HepG2 (cell line): Measurements from ENCODE around the gene C4BPA. TPM values are rescaled to one million over a fixed set of nuclear protein-coding genes. Genes with fewer than 3 reads are reported as not detected.

Experiments
- ATAC-seq: fragments of 200-7000 bp; cut with Tn5 transposase; 3 replicates; pipeline ENCODE4 v1.9.1; 2020; ENCODE audit warnings: mild to moderate bottlenecking, moderate library complexity
- BruUV-seq: library from RNA; stranded (reverse); fragments of 400-500 nt; replicated peaks from 2 replicates; lab custom pipeline; 2021; lab: Mats Ljungman, UMichigan
- CTCF ChIA-PET: fragments of 300-600 bp; formaldehyde crosslinking; extraction: SDS; loops from one replicate; lab custom pipeline; 2021; ENCODE audit warnings: low total read pairs, inconsistent platforms, low intra/inter-chr PET ratio; lab: Yijun Ruan, JAX
- POLR2A ChIA-PET: fragments of 350-600 bp; sonication (Branson Sonifier 250); formaldehyde crosslinking; loops from one replicate; lab custom pipeline; 2020; ENCODE audit warnings: antibody characterized with exemption, inconsistent platforms; lab: Yijun Ruan, JAX
- DNase-seq: peaks from one replicate; pipeline ENCODE4 v3.0.0-alpha.2; 2015; ENCODE audit warnings: low spot score
- FAIRE-seq: peaks from 3 replicates; lab custom pipeline; 2011; peaks lifted over from hg19 to GRCh38; lab: Jason Lieb, UNC
- H2AFZ ChIP-seq: one replicate; pipeline ENCODE4 v1.6.1; 2011; ENCODE audit warnings: low read length, inconsistent platforms
- H3K27ac ChIP-seq: fragments of 300-600 bp; 3 replicates; pipeline ENCODE4 v1.8.0; 2011; ENCODE audit warnings: mixed run types, mild to moderate bottlenecking, mixed read lengths, low read length, inconsistent platforms; ENCODE audit not compliant: insufficient read depth; ENCODE audit errors: extremely low read length
- H3K27me3 ChIP-seq, 2 experiments: fragments of 200-600 bp in 1 of 2; 2 replicates in 1 of 2; 3 replicates in 1 of 2; pipeline versions ENCODE4 v1.6.0 to v1.8.0; 2011; ENCODE audit warnings: low read length in 2 of 2, mild to moderate bottlenecking in 2 of 2, moderate library complexity in 2 of 2, inconsistent platforms in 1 of 2; ENCODE audit not compliant: insufficient read depth in 2 of 2, control insufficient read depth in 1 of 2
- H3K36me3 ChIP-seq, 2 experiments: fragments of 200-600 bp in 1 of 2; replicated peaks in 1 of 2; 2 replicates in 1 of 2; 3 replicates in 1 of 2; pipeline versions ENCODE4 v1.5.1 to v1.8.0; 2011; ENCODE audit warnings: low read length in 2 of 2, inconsistent platforms in 1 of 2; ENCODE audit not compliant: insufficient read depth in 2 of 2, control insufficient read depth in 1 of 2
- H3K4me1 ChIP-seq: 2 replicates; pipeline ENCODE4 v1.5.1; 2012; ENCODE audit warnings: low read length, inconsistent platforms; ENCODE audit not compliant: insufficient read depth
- H3K4me2 ChIP-seq: 2 replicates; pipeline ENCODE4 v1.6.0; 2011; ENCODE audit warnings: low read depth, low read length, inconsistent platforms
- H3K4me3 ChIP-seq, 3 experiments: fragments of 200-600 bp in 1 of 3; sonication (generic), shearing (Covaris generic) in 1 of 3; replicated peaks in 1 of 3; 2 replicates each; pipeline ENCODE4 v1.5.1; 2011 to 2016; ENCODE audit warnings: low read length in 3 of 3, inconsistent platforms in 2 of 3, low read depth in 2 of 3, mild to moderate bottlenecking in 2 of 3, control low read depth in 1 of 3, mixed read lengths in 1 of 3; ENCODE audit not compliant: insufficient read depth in 1 of 3
- H3K79me2 ChIP-seq: one replicate; pipeline ENCODE4 v1.6.1; 2011; ENCODE audit warnings: low read length, inconsistent platforms; ENCODE audit not compliant: insufficient read depth
- H3K9ac ChIP-seq: 2 replicates; pipeline ENCODE4 v1.6.0; 2011; ENCODE audit warnings: mild to moderate bottlenecking, low read depth, low read length, inconsistent platforms; ENCODE audit not compliant: insufficient read depth
- H3K9me3 ChIP-seq: 2 replicates; pipeline ENCODE4 v1.5.1; 2012; ENCODE audit warnings: mild to moderate bottlenecking, low read length
- H4K20me1 ChIP-seq: 2 replicates; pipeline ENCODE4 v1.6.0; 2011; ENCODE audit warnings: inconsistent platforms, mild to moderate bottlenecking, low read length, moderate library complexity; ENCODE audit not compliant: insufficient read depth
- ATF7 ChIP-seq, 2 experiments: fragments of 450-650 bp in 1 of 2; sonication (generic) in 1 of 2; formaldehyde crosslinking in 1 of 2; IDR thresholded peaks; 2 replicates each; pipeline versions ENCODE4 v1.4.0 to v1.6.1; 2016 to 2020; ENCODE audit warnings: antibody characterized with exemption in 1 of 2, mild to moderate bottlenecking in 1 of 2, missing genetic modification reagents in 1 of 2
- CREM ChIP-seq, 2 experiments: sonication (generic) in 1 of 2; formaldehyde crosslinking in 1 of 2; IDR thresholded peaks; 2 replicates each; pipeline versions ENCODE4 v1.4.0 to v1.6.1; 2016 to 2020; ENCODE audit warnings: antibody characterized with exemption in 1 of 2, mild to moderate bottlenecking in 1 of 2, missing genetic modification reagents in 1 of 2
- ELF3 ChIP-seq: IDR thresholded peaks from 2 replicates; pipeline ENCODE4 v1.6.1; 2016; ENCODE audit warnings: missing genetic modification reagents, missing compliant biosample characterization
- FOXA3 ChIP-seq: IDR thresholded peaks from 2 replicates; pipeline ENCODE4 v1.6.1; 2016; ENCODE audit warnings: missing genetic modification reagents, missing compliant biosample characterization
- FOXP1 ChIP-seq, 2 experiments: fragments of 450-650 bp in 1 of 2; IDR thresholded peaks; 2 replicates each; pipeline ENCODE4 v1.6.1; 2017 to 2018; ENCODE audit warnings: antibody characterized with exemption in 1 of 2
- GATAD2A ChIP-seq: IDR thresholded peaks from 2 replicates; pipeline ENCODE4 v1.6.1; 2016
- KAT2B ChIP-seq: fragments of 150-350 bp; IDR thresholded peaks from 2 replicates; pipeline ENCODE4 v1.6.1; 2014; ENCODE audit warnings: low read depth, low read length, borderline replicate concordance
- MXD1 ChIP-seq: sonication (generic); formaldehyde crosslinking; IDR thresholded peaks from 2 replicates; pipeline ENCODE4 v1.4.0; 2020; ENCODE audit warnings: mild to moderate bottlenecking, missing genetic modification reagents
- MXI1 ChIP-seq: IDR thresholded peaks from 3 replicates; pipeline ENCODE4 v1.6.1; 2012; ENCODE audit warnings: low read depth, low read length, inconsistent platforms, borderline replicate concordance
- RARA ChIP-seq: IDR thresholded peaks from 2 replicates; pipeline ENCODE4 v1.6.1; 2016; ENCODE audit warnings: missing genetic modification reagents, missing compliant biosample characterization
- SOX5 ChIP-seq: IDR thresholded peaks from 2 replicates; pipeline ENCODE4 v1.6.1; 2016; ENCODE audit warnings: borderline replicate concordance
- TRIM24 ChIP-seq: sonication (generic); formaldehyde crosslinking; IDR thresholded peaks from 2 replicates; pipeline ENCODE4 v1.8.0; 2022; ENCODE audit warnings: mild to moderate bottlenecking, missing genetic modification reagents
- ZNF362 ChIP-seq: sonication (generic); formaldehyde crosslinking; IDR thresholded peaks from 2 replicates; pipeline ENCODE4 v1.4.0; 2020; ENCODE audit warnings: missing genetic modification reagents, mild to moderate bottlenecking, borderline replicate concordance
- in situ Hi-C: cut with HindIII; loops from 2 replicates; pipeline ENCODE4 v1.10.0; 2017; ENCODE audit warnings: low pct_unique_long_range_greater_than_20kb; ENCODE audit not compliant: extremely low pct_ligation_motif_present
- intact Hi-C: fragments of 100-400 bp; cut with micrococcal nuclease; formaldehyde crosslinking; loops from one replicate; pipeline ENCODE4 v1.10.0; 2022; ENCODE audit not compliant: unreplicated experiment
- polyA plus RNA-seq, 8 experiments: library from polyadenylated mRNA; depleted of rRNA in 3 of 8; stranded (reverse) in 7 of 8; unstranded in 1 of 8; fragments of >200 nt; fragmentation: Illumina TruSeq in 4 of 8; extraction: Trizol in 4 of 8; gene quantifications; 2 replicates each; pipeline versions ENCODE4 v1.2.1 to v1.2.3, GENCODE V29; 2011 to 2016; ENCODE audit warnings: low read depth in 4 of 8, missing spikeins in 1 of 8, mixed read lengths in 1 of 8; ENCODE audit not compliant: insufficient read depth in 1 of 8
- total RNA-seq, 5 experiments: library from RNA; depleted of rRNA; stranded (reverse); fragments of >200 nt; fragmentation: Illumina TruSeq; extraction: Trizol; gene quantifications; 2 replicates each; pipeline ENCODE4 v1.2.3, GENCODE V29; 2016; ENCODE audit warnings: low read depth in 1 of 5
- TF ChIP-seq, protein P1 (sequence below): sonication (generic); formaldehyde crosslinking; conservative IDR thresholded peaks from 2 replicates; pipeline ENCODE4 v1.4.0; 2020; ENCODE audit warnings: mild to moderate bottlenecking, missing genetic modification reagents, moderate library complexity
- TF ChIP-seq, protein P2 (sequence below): sonication (generic); formaldehyde crosslinking; IDR thresholded peaks from 2 replicates; pipeline ENCODE4 v1.4.0; 2020; ENCODE audit warnings: missing genetic modification reagents

The C4BPA gene
- total and polyA plus RNA-seq, 2 of the 13 experiments (the other 11 are each of a cell fraction or from before 2014, with no cell fraction given) = 32.1 to 60.1 TPM

DNA sequence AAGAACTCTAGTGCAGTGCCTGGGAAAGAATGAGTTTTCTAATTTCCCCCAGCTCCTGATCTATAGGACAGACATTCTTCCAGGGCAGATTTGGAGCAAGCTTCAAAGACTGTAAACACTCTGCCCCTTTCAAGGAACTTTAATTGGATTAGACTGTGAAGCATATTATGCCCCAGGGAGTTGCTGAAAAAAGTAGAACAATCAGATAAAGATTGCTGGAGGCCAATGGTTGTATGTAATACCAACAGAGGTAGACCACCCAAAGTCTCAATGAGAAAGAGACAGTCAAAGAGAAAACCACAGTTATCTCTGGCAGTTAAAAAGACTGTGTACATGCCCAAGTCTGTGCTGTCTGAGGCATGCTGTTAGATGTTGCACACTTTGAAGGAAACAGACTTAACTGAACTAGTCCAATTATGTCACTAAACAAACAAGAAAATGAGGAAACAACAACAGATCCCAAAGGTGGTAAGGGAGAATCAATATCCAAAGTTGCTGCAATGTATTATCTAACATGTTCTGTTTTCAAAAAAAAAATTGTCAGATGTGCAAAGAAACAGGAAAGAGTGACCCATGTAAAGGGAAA, 24.4 kb downstream of the C4BPA start:
- ChIA-PET CTCF (no interaction called here), POLR2A (interaction anchor here (1.2 kb wide), 1 partner anchor 24 kb away, joined by 3 read pairs; the partner anchor contains the start of gene C4BPA)
- H4K20me1 ChIP-seq = no peaks in the 10 kb centered on the region
- ATAC-seq = peak; percentile 38; the same call in 1 of the 3 replicates
- H3K27me3 ChIP-seq = no peaks in the 10 kb centered on the region
- DNase-seq = peak; percentile 7
- H3K4me2 ChIP-seq = no peak overlapping the region
- no peaks in the 10 kb centered on the region for H3K79me2 ChIP-seq
- no TSS peak for BruUV-seq
- no peaks in the 10 kb centered on the region for H3K36me3 ChIP-seq
- no peaks in the 10 kb centered on the region for H3K4me1 ChIP-seq
- H2AFZ ChIP-seq = no peak overlapping the region
- in situ Hi-C loops = no loop called here
- peaks cover 14% of the 10 kb centered on the region for H3K9me3 ChIP-seq
- intact Hi-C loops = no loop called here
- H3K9ac ChIP-seq = no peak overlapping the region
- FAIRE-seq = no peak
- no peak overlapping the region for H3K4me3 ChIP-seq
- no peak overlapping the region for H3K27ac ChIP-seq
- TF ChIP-seq KAT2B (no peak), ELF3 (CRISPR knock-in tag) (peak; percentile 42; the same call in 1 of the 2 replicates), CREM (IDR thresholded peaks at IDR 0.05) (peak; percentile 28; the same call in 1 of the 2 replicates), CREM (CRISPR knock-in tag; IDR thresholded peaks at IDR 0.05) (no peak), RARA (CRISPR knock-in tag) (peak; percentile 53), FOXA3 (CRISPR knock-in tag) (peak; percentile 69), MXD1 (CRISPR knock-in tag) (no peak), ZNF362 (CRISPR knock-in tag) (peak; percentile 13; the same call in 1 of the 2 replicates), TRIM24 (CRISPR knock-in tag) (peak; percentile 71; the same call in 1 of the 2 replicates), SOX5 (CRISPR knock-in tag) (0 out of 2 replicates have a peak, but pooled peaks have one; percentile 24), ATF7 (IDR thresholded peaks at IDR 0.05) (0 out of 2 replicates have a peak, but pooled peaks have one; percentile 14), ATF7 (CRISPR knock-in tag; IDR thresholded peaks at IDR 0.05) (no peak), MXI1 (0 out of 3 replicates have a peak, but pooled peaks have one; percentile 14), GATAD2A (CRISPR knock-in tag) (peak; percentile 44), FOXP1 (IDR thresholded peaks at IDR 0.05) (peak; percentile 58; the same call in 1 of the 2 replicates), FOXP1 (CRISPR knock-in tag; IDR thresholded peaks at IDR 0.05) (peak; percentile 77)
- TF ChIP-seq, protein P1, sequence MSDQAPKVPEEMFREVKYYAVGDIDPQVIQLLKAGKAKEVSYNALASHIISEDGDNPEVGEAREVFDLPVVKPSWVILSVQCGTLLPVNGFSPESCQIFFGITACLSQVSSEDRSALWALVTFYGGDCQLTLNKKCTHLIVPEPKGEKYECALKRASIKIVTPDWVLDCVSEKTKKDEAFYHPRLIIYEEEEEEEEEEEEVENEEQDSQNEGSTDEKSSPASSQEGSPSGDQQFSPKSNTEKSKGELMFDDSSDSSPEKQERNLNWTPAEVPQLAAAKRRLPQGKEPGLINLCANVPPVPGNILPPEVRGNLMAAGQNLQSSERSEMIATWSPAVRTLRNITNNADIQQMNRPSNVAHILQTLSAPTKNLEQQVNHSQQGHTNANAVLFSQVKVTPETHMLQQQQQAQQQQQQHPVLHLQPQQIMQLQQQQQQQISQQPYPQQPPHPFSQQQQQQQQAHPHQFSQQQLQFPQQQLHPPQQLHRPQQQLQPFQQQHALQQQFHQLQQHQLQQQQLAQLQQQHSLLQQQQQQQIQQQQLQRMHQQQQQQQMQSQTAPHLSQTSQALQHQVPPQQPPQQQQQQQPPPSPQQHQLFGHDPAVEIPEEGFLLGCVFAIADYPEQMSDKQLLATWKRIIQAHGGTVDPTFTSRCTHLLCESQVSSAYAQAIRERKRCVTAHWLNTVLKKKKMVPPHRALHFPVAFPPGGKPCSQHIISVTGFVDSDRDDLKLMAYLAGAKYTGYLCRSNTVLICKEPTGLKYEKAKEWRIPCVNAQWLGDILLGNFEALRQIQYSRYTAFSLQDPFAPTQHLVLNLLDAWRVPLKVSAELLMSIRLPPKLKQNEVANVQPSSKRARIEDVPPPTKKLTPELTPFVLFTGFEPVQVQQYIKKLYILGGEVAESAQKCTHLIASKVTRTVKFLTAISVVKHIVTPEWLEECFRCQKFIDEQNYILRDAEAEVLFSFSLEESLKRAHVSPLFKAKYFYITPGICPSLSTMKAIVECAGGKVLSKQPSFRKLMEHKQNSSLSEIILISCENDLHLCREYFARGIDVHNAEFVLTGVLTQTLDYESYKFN (CRISPR knock-in tag) = peak; percentile 41
- TF ChIP-seq, protein P2, sequence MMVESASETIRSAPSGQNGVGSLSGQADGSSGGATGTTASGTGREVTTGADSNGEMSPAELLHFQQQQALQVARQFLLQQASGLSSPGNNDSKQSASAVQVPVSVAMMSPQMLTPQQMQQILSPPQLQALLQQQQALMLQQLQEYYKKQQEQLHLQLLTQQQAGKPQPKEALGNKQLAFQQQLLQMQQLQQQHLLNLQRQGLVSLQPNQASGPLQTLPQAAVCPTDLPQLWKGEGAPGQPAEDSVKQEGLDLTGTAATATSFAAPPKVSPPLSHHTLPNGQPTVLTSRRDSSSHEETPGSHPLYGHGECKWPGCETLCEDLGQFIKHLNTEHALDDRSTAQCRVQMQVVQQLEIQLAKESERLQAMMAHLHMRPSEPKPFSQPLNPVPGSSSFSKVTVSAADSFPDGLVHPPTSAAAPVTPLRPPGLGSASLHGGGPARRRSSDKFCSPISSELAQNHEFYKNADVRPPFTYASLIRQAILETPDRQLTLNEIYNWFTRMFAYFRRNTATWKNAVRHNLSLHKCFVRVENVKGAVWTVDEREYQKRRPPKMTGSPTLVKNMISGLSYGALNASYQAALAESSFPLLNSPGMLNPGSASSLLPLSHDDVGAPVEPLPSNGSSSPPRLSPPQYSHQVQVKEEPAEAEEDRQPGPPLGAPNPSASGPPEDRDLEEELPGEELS (CRISPR knock-in tag) = 0 out of 2 replicates have a peak, but pooled peaks have one; percentile 14
